GM12892 (cell line): Measurements from ENCODE around the gene ACADM.

Experiments used
- POLR2AphosphoS5 ChIP-seq: IDR thresholded peaks from 2 replicates; pipeline ENCODE4 v1.6.1; 2011; ENCODE audit warnings: low read depth, low read length, control low read depth
- TAF1 ChIP-seq: IDR thresholded peaks from 2 replicates; pipeline ENCODE4 v1.6.1; 2011; ENCODE audit warnings: low read depth, mild to moderate bottlenecking, control low read depth, low read length, borderline replicate concordance

GRCh38 chr1:75733661-75734060 lies 9.2 kb downstream of the ACADM start:
- TF ChIP-seq TAF1, result no peak
- TF ChIP-seq POLR2AphosphoS5, result no peak
